ENCODE measurements around the gene TBX4. TPM values are rescaled to one million over a fixed set of nuclear protein-coding genes. Genes with fewer than 3 reads are reported as not detected.
"Not testable (repeated sequence)": the region's sequence is repeated elsewhere in the genome, so short reads cannot be mapped to it uniquely, and the experiment has no call there.

The TBX4 gene
- total and polyA plus RNA-seq, 4 donors, result not detected

- 78% methylated on average over 2 of the region's 2 CpGs for WGBS
- no peak overlapping the region for H3K27ac ChIP-seq (ENCODE audit: low read depth in 1 of 2, low read length in 2 of 2)
- H3K4me1 ChIP-seq (ENCODE audit: control insufficient read depth in 4 of 4, insufficient read depth in 4 of 4, low read length in 3 of 4), result peaks cover 0 to 14% (median 10%) of the 10 kb centered on the region in 4 donors
- peaks cover 0 to 12% (median 8%) of the 10 kb centered on the region in 4 donors for H3K27me3 ChIP-seq (ENCODE audit: control insufficient read depth in 4 of 4, insufficient read depth in 4 of 4, low read length in 3 of 4)
- no peak overlapping the region for H3K9ac ChIP-seq (ENCODE audit: low read depth in 1 of 2, low read length in 2 of 2)
- H3K4me3 ChIP-seq (ENCODE audit: low read depth in 1 of 3, low read length in 3 of 3), result no peak overlapping the region
- H3K36me3 ChIP-seq (ENCODE audit: control insufficient read depth in 4 of 4, insufficient read depth in 3 of 4, low read depth in 1 of 4, low read length in 3 of 4), result no peaks in the 10 kb centered on the region
- H3K9me3 ChIP-seq (ENCODE audit: control insufficient read depth in 4 of 4, low read length in 3 of 4), result no peaks in the 10 kb centered on the region
- no peak for DNase-seq (ENCODE audit: low spot score)
- no peak for TF ChIP-seq NR2F2 (IDR thresholded peaks at IDR 0.05)
Measured at GRCh38 chr17:61448042-61448441, 4.2 kb upstream of the TBX4 start.

- WGBS, result 85% methylated on average over 4 of the region's 4 CpGs
- DNase-seq (ENCODE audit: low spot score); H3K36me3 ChIP-seq (ENCODE audit: control insufficient read depth in 4 of 4, insufficient read depth in 3 of 4, low read depth in 1 of 4, low read length in 3 of 4); H3K9ac ChIP-seq (ENCODE audit: low read depth in 1 of 2, low read length in 2 of 2); H3K27ac ChIP-seq (ENCODE audit: low read depth in 1 of 2, low read length in 2 of 2); H3K4me3 ChIP-seq (ENCODE audit: low read depth in 1 of 3, low read length in 3 of 3); H3K9me3 ChIP-seq (ENCODE audit: control insufficient read depth in 4 of 4, low read length in 3 of 4): not testable (repeated sequence)
- H3K4me1 ChIP-seq (ENCODE audit: control insufficient read depth in 4 of 4, insufficient read depth in 4 of 4, low read length in 3 of 4), result peaks cover 0 to 16% (median 10%) of the 10 kb centered on the region in 4 donors
- H3K27me3 ChIP-seq (ENCODE audit: control insufficient read depth in 4 of 4, insufficient read depth in 4 of 4, low read length in 3 of 4), result peaks cover 4 to 11% (median 8%) of the 10 kb centered on the region in 4 donors
Measured at GRCh38 chr17:61449140-61449539, 3.1 kb upstream of the TBX4 start.

GRCh38 chr17:61449707-61450640, 2.2 kb upstream of the TBX4 start:
- DNase-seq (ENCODE audit: low spot score), result no peak
- Histone ChIP-seq H3K36me3 (ENCODE audit: control insufficient read depth in 4 of 4, insufficient read depth in 3 of 4, low read depth in 1 of 4, low read length in 3 of 4) (no peaks in the 10 kb centered on the region), H3K4me1 (ENCODE audit: control insufficient read depth in 4 of 4, insufficient read depth in 4 of 4, low read length in 3 of 4) (peaks cover 1 to 22% (median 14%) of the 10 kb centered on the region in 4 donors), H3K27me3 (ENCODE audit: control insufficient read depth in 4 of 4, insufficient read depth in 4 of 4, low read length in 3 of 4) (peaks cover 4 to 18% (median 10%) of the 10 kb centered on the region in 4 donors), H3K4me3 (ENCODE audit: low read depth in 1 of 3, low read length in 3 of 3) (no peak overlapping the region), H3K9ac (ENCODE audit: low read depth in 1 of 2, low read length in 2 of 2) (no peak overlapping the region), H3K27ac (ENCODE audit: low read depth in 1 of 2, low read length in 2 of 2) (no peak overlapping the region), H3K9me3 (ENCODE audit: control insufficient read depth in 4 of 4, low read length in 3 of 4) (peaks cover 0 to 3% (median 0%) of the 10 kb centered on the region in 4 donors)
- no peak for TF ChIP-seq HNF4A (conservative IDR thresholded peaks at IDR 0.05)
- no peak for TF ChIP-seq REST (IDR thresholded peaks at IDR 0.05)
- no peak for TF ChIP-seq ATF3 (IDR thresholded peaks at IDR 0.05)
- no peak for TF ChIP-seq HNF4G (IDR thresholded peaks at IDR 0.05)
- no peak for TF ChIP-seq TAF1 (conservative IDR thresholded peaks at IDR 0.05)
- TF ChIP-seq CTCF (IDR thresholded peaks at IDR 0.05; ENCODE audit: low read depth, low read length, missing input control), result no peak
- TF ChIP-seq RXRA (IDR thresholded peaks at IDR 0.05), result no peak
- no peak for TF ChIP-seq ZBTB33 (IDR thresholded peaks at IDR 0.05)
- no peak for TF ChIP-seq FOXA1 (IDR thresholded peaks at IDR 0.05)
- TF ChIP-seq MAX (IDR thresholded peaks at IDR 0.05), result no peak
- no peak for TF ChIP-seq JUND (IDR thresholded peaks at IDR 0.05)
- no peak for TF ChIP-seq NR2F2 (IDR thresholded peaks at IDR 0.05)
- no peak for TF ChIP-seq GABPA (IDR thresholded peaks at IDR 0.05 in 1 of 2, conservative IDR thresholded peaks at IDR 0.05 in 1 of 2)
- TF ChIP-seq YY1 (IDR thresholded peaks at IDR 0.05), result no peak
- no peak for TF ChIP-seq RAD21 (IDR thresholded peaks at IDR 0.05)
- WGBS, result 80% methylated on average over 9 of the region's 9 CpGs

All from liver (tissue), 9 donors.